Measurements from ENCODE around the gene DYNLT5. TPM values are rescaled to one million over a fixed set of nuclear protein-coding genes. Genes with fewer than 3 reads are reported as not detected.
"Not testable (repeated sequence)": the region's sequence is repeated elsewhere in the genome, so short reads cannot be mapped to it uniquely, and the experiment has no call there.

The DYNLT5 gene
- total and polyA plus RNA-seq, 2 donors (not counting 1 experiment from before 2014, with no cell fraction given) = not detected

GRCh38 chr1:66734531-66734930 is 17.7 kb upstream of the DYNLT5 start:
- H3K79me2 ChIP-seq (ENCODE audit: control insufficient read depth, insufficient read depth, low read length); H3K9me3 ChIP-seq (ENCODE audit: control extremely low read depth in 1 of 3, control insufficient read depth in 2 of 3, insufficient read depth in 1 of 3, low read length in 2 of 3); H3K9me3 Mint-ChIP-seq (ENCODE audit: insufficient read depth); DNase-seq; H3K4me3 ChIP-seq (ENCODE audit: control extremely low read depth in 1 of 5, extremely low read depth in 1 of 5, insufficient read depth in 1 of 5, low read depth in 2 of 5, low read length in 4 of 5); H3K4me3 Mint-ChIP-seq; CTCF ChIA-PET; intact Hi-C loops (cut with micrococcal nuclease); H3K27ac ChIP-seq (ENCODE audit: low read length in 2 of 2); H3K27me3 ChIP-seq (replicated peaks in 1 of 4; ENCODE audit: control extremely low read depth in 1 of 4, control insufficient read depth in 3 of 4, insufficient read depth in 4 of 4, low read length in 3 of 4); H3K4me1 ChIP-seq (ENCODE audit: control insufficient read depth in 2 of 2, insufficient read depth in 2 of 2, low read length in 2 of 2); H3K36me3 ChIP-seq (replicated peaks in 1 of 2; ENCODE audit: control extremely low read depth in 1 of 2, control insufficient read depth in 1 of 2, extremely low read depth in 1 of 2, insufficient read depth in 2 of 2, low read length in 1 of 2); H4K20me1 ChIP-seq (ENCODE audit: control insufficient read depth, insufficient read depth, low read length, poor library complexity, severe bottlenecking); H3K4me2 ChIP-seq (replicated peaks; ENCODE audit: low read depth, low read length, poor library complexity, severe bottlenecking); H3K4me1 Mint-ChIP-seq; H3K27ac Mint-ChIP-seq; H2AFZ ChIP-seq (ENCODE audit: insufficient read depth, low read depth, low read length, poor library complexity, severe bottlenecking); POLR2A ChIA-PET; ATAC-seq (ENCODE audit: low read depth); H3K9ac ChIP-seq (ENCODE audit: low read length): not testable (repeated sequence)
- peaks cover 10% of the 10 kb centered on the region for H3K27me3 Mint-ChIP-seq
- WGBS (ENCODE audit: insufficient coverage) = 100% methylated on average over 1 of the region's 6 CpGs

GRCh38 chr1:66737836-66738235 is 14.4 kb upstream of the DYNLT5 start:
- H3K9ac ChIP-seq (ENCODE audit: low read length) = no peak overlapping the region
- no peaks in the 10 kb centered on the region for H4K20me1 ChIP-seq (ENCODE audit: control insufficient read depth, insufficient read depth, low read length, poor library complexity, severe bottlenecking)
- no peak overlapping the region for H3K27ac Mint-ChIP-seq
- no CpG with 5 or more reads among the region's 2 CpGs for WGBS (ENCODE audit: insufficient coverage)
- H3K9me3 Mint-ChIP-seq (ENCODE audit: insufficient read depth) = no peaks in the 10 kb centered on the region
- no peak overlapping the region for H2AFZ ChIP-seq (ENCODE audit: insufficient read depth, low read depth, low read length, poor library complexity, severe bottlenecking)
- TF ChIP-seq CTCF (IDR thresholded peaks at IDR 0.05) (no peak), EZH2 (IDR thresholded peaks at IDR 0.05; ENCODE audit: borderline replicate concordance, insufficient read depth, low read depth, low read length, poor library complexity, severe bottlenecking) (no peak)
- no peak overlapping the region for H3K4me2 ChIP-seq (replicated peaks; ENCODE audit: low read depth, low read length, poor library complexity, severe bottlenecking)
- CTCF ChIA-PET = interaction anchor here (1.3 to 2.8 kb wide), 2 partner anchors 11 to 13 kb away, joined by 3 to 11 read pairs; no protein-coding TSS in a partner anchor
- H3K4me3 ChIP-seq (ENCODE audit: control extremely low read depth in 1 of 5, extremely low read depth in 1 of 5, insufficient read depth in 1 of 5, low read depth in 2 of 5, low read length in 4 of 5) = no peak overlapping the region
- peaks cover 2% of the 10 kb centered on the region for H3K27me3 Mint-ChIP-seq
- ATAC-seq (ENCODE audit: low read depth) (no peak), DNase-seq (no peak)
- H3K4me1 ChIP-seq (ENCODE audit: control insufficient read depth in 2 of 2, insufficient read depth in 2 of 2, low read length in 2 of 2) = peaks cover 4 to 10% of the 10 kb centered on the region in 2 donors
- no peaks in the 10 kb centered on the region for H3K36me3 ChIP-seq (replicated peaks in 1 of 2; ENCODE audit: control extremely low read depth in 1 of 2, control insufficient read depth in 1 of 2, extremely low read depth in 1 of 2, insufficient read depth in 2 of 2, low read length in 1 of 2)
- peaks cover 8% of the 10 kb centered on the region for H3K4me1 Mint-ChIP-seq
- H3K79me2 ChIP-seq (ENCODE audit: control insufficient read depth, insufficient read depth, low read length) = no peaks in the 10 kb centered on the region
- peaks cover 0 to 2% (median 0%) of the 10 kb centered on the region in 4 experiments for H3K27me3 ChIP-seq (replicated peaks in 1 of 4; ENCODE audit: control extremely low read depth in 1 of 4, control insufficient read depth in 3 of 4, insufficient read depth in 4 of 4, low read length in 3 of 4)
- no peak overlapping the region for H3K27ac ChIP-seq (ENCODE audit: low read length in 2 of 2)
- POLR2A ChIA-PET = no interaction called here
- peaks cover 0 to 3% (median 0%) of the 10 kb centered on the region in 3 donors for H3K9me3 ChIP-seq (ENCODE audit: control extremely low read depth in 1 of 3, control insufficient read depth in 2 of 3, insufficient read depth in 1 of 3, low read length in 2 of 3)
- H3K4me3 Mint-ChIP-seq = no peak overlapping the region
- intact Hi-C loops (cut with micrococcal nuclease) = no loop called here

Data from B cell (primary cell).